ENCODE measurements around the gene PCNT. TPM values are rescaled to one million over a fixed set of nuclear protein-coding genes. Genes with fewer than 3 reads are reported as not detected.

Gene PCNT
- total RNA-seq, 1 experiment from 2014 or later: 39.6 TPM

- Histone ChIP-seq H2AFZ (ENCODE audit: low read length) (no peak overlapping the region), H2BK5ac (ENCODE audit: insufficient read length, low read length) (no peak overlapping the region), H3K4ac (ENCODE audit: low read depth, low read length) (no peak overlapping the region), H3K4me2 (ENCODE audit: insufficient read depth, insufficient read length, low read length) (peak overlapping the region; percentile 64), H2BK15ac (ENCODE audit: low read depth, low read length) (no peak overlapping the region), H4K91ac (ENCODE audit: insufficient read length, low read depth, low read length) (no peak overlapping the region), H2BK12ac (ENCODE audit: insufficient read length, low read depth, low read length) (no peak overlapping the region), H3K27me3 (ENCODE audit: insufficient read depth, low read length) (no peaks in the 10 kb centered on the region), H3K9me3 (ENCODE audit: control insufficient read depth, low read depth, low read length) (no peaks in the 10 kb centered on the region), H3K79me2 (ENCODE audit: insufficient read depth, low read length) (peaks cover 21% of the 10 kb centered on the region; the same call in 1 of the 2 replicates), H3K79me1 (ENCODE audit: insufficient read depth, low read depth, low read length, poor library complexity, severe bottlenecking) (peaks cover 15% of the 10 kb centered on the region), H3K23ac (ENCODE audit: insufficient read length, low read depth, low read length) (no peak overlapping the region), H3K23me2 (ENCODE audit: insufficient read length, low read depth, low read length, poor library complexity, severe bottlenecking) (peaks cover 5% of the 10 kb centered on the region), H3K14ac (ENCODE audit: insufficient read depth, low read length) (no peak overlapping the region), H4K5ac (ENCODE audit: insufficient read length, low read depth, low read length) (no peak overlapping the region), H3K56ac (ENCODE audit: insufficient read length, low read depth, low read length) (no peak overlapping the region), H2BK20ac (ENCODE audit: low read depth, low read length, poor library complexity, severe bottlenecking) (no peak overlapping the region), H2AK5ac (ENCODE audit: insufficient read length, low read length) (no peak overlapping the region), H3T11ph (ENCODE audit: low read length) (no peak overlapping the region), H4K8ac (replicated peaks; ENCODE audit: insufficient read length, low read depth, low read length) (no peak overlapping the region), H3K9ac (ENCODE audit: extremely low read depth, insufficient read length, low read length) (no peak overlapping the region), H4K20me1 (ENCODE audit: control insufficient read depth, insufficient read depth, insufficient read length) (no peaks in the 10 kb centered on the region), H3K4me1 (ENCODE audit: insufficient read depth, low read length) (peaks cover 4% of the 10 kb centered on the region; the same call in 1 of the 2 replicates), H3K18ac (ENCODE audit: insufficient read length, low read depth, low read length) (no peak overlapping the region), H2BK120ac (ENCODE audit: low read depth, low read length, poor library complexity, severe bottlenecking) (no peak overlapping the region), H3K27ac (ENCODE audit: insufficient read length, low read depth, low read length) (no peak overlapping the region)
- no peak for DNase-seq
- Mint-ChIP-seq H3K27me3 (ENCODE audit: low read depth) (no peaks in the 10 kb centered on the region), H3K36me3 (ENCODE audit: insufficient read depth in 1 of 3, low read depth in 3 of 3) (peaks cover 28 to 51% (median 46%) of the 10 kb centered on the region in 3 experiments), H3K9me3 (no peaks in the 10 kb centered on the region; a peak in 1 of 5 replicates), H3K4me1 (peaks cover 39 to 47% of the 10 kb centered on the region in 2 experiments), H3K27ac (peak overlapping the region in 1 of 3 experiments; percentile 77; a peak in 1 of 7 replicates), H3K4me3 (peak overlapping the region; percentile 86 to 92)
- WGBS (ENCODE audit: extremely low coverage, insufficient read length, low lambda C conversion rate): no CpG with 5 or more reads among the region's 1 CpG
- TF ChIP-seq CTCF (conservative IDR thresholded peaks at IDR 0.05): no peak
Measured at GRCh38 chr21:46284733-46285132, 39.2 kb upstream of the PCNT start.

Data from H9 (cell line).